MM.1S (cell line): ENCODE data around the gene SGSH.

Source experiments
- DNase-seq: peaks from one replicate; pipeline ENCODE4 v3.0.0-alpha.2; 2015
- H2AFZ ChIP-seq: fragments of 300-600 bp; sonication (generic); 2 replicates; pipeline ENCODE4 v1.6.0; 2016; ENCODE audit warnings: antibody characterized with exemption, low read length
- H3F3A ChIP-seq: fragments of 300-600 bp; sonication (generic); 2 replicates; pipeline ENCODE4 v1.6.1; 2016; ENCODE audit warnings: mild to moderate bottlenecking, antibody characterized with exemption, low read length, moderate library complexity, mixed read lengths; ENCODE audit not compliant: insufficient read depth
- H3K27ac ChIP-seq: fragments of 300-600 bp; sonication (generic); 2 replicates; pipeline ENCODE4 v1.5.1; 2016; ENCODE audit warnings: mild to moderate bottlenecking, low read length
- H3K27me3 ChIP-seq: fragments of 300-600 bp; sonication (generic); replicated peaks from 2 replicates; pipeline ENCODE4 v1.6.0; 2016; ENCODE audit warnings: low read length; ENCODE audit not compliant: insufficient read depth
- H3K36me3 ChIP-seq: fragments of 300-600 bp; sonication (generic); replicated peaks from 2 replicates; pipeline ENCODE4 v1.6.1; 2016; ENCODE audit warnings: mild to moderate bottlenecking, low read length, mixed read lengths; ENCODE audit not compliant: insufficient read depth
- H3K4me1 ChIP-seq: fragments of 300-600 bp; sonication (generic); 2 replicates; pipeline ENCODE4 v1.6.1; 2016; ENCODE audit warnings: low read length, mixed read lengths
- H3K4me2 ChIP-seq: fragments of 300-600 bp; sonication (generic); 2 replicates; pipeline ENCODE4 v1.6.0; 2016; ENCODE audit warnings: low read depth, low read length
- H3K4me3 ChIP-seq: fragments of 300-600 bp; sonication (generic); 2 replicates; pipeline ENCODE4 v1.5.1; 2016; ENCODE audit warnings: low read length, mixed read lengths
- H3K79me2 ChIP-seq: fragments of 300-600 bp; sonication (generic); 2 replicates; pipeline ENCODE4 v1.6.1; 2016; ENCODE audit warnings: mixed run types, low read length, mixed read lengths
- H3K9ac ChIP-seq: fragments of 300-600 bp; sonication (generic); 2 replicates; pipeline ENCODE4 v1.6.1; 2016; ENCODE audit warnings: low read length, mixed read lengths
- H3K9me2 ChIP-seq: fragments of 300-600 bp; sonication (generic); replicated peaks from 2 replicates; pipeline ENCODE4 v1.6.1; 2016; ENCODE audit warnings: mild to moderate bottlenecking, low read length, mixed read lengths; ENCODE audit not compliant: insufficient read depth
- H3K9me3 ChIP-seq: fragments of 300-600 bp; sonication (generic); replicated peaks from 2 replicates; pipeline ENCODE4 v1.6.1; 2016; ENCODE audit warnings: mild to moderate bottlenecking, low read length, mixed read lengths; ENCODE audit not compliant: insufficient read depth
- H4K20me1 ChIP-seq: fragments of 300-600 bp; sonication (generic); 2 replicates; pipeline ENCODE4 v1.6.1; 2016; ENCODE audit warnings: mild to moderate bottlenecking, low read length, moderate library complexity, mixed read lengths; ENCODE audit not compliant: insufficient read depth
- EZH2 ChIP-seq: fragments of 300-600 bp; sonication (generic); optimal IDR thresholded peaks from 2 replicates; pipeline ENCODE3; 2017; ENCODE audit warnings: low read depth, mild to moderate bottlenecking, antibody characterized with exemption, low read length, mixed read lengths
- EZH2phosphoT487 ChIP-seq: fragments of 300-600 bp; sonication (generic); IDR thresholded peaks from 2 replicates; pipeline ENCODE4 v1.6.1; 2018; ENCODE audit warnings: antibody characterized with exemption, low read length
- TF ChIP-seq, protein P1 (sequence below): fragments of 300-600 bp; sonication (generic); IDR thresholded peaks from 2 replicates; pipeline ENCODE4 v1.5.1; 2016; ENCODE audit warnings: antibody characterized with exemption, low read length, mixed read lengths

SGSH gene

DNA sequence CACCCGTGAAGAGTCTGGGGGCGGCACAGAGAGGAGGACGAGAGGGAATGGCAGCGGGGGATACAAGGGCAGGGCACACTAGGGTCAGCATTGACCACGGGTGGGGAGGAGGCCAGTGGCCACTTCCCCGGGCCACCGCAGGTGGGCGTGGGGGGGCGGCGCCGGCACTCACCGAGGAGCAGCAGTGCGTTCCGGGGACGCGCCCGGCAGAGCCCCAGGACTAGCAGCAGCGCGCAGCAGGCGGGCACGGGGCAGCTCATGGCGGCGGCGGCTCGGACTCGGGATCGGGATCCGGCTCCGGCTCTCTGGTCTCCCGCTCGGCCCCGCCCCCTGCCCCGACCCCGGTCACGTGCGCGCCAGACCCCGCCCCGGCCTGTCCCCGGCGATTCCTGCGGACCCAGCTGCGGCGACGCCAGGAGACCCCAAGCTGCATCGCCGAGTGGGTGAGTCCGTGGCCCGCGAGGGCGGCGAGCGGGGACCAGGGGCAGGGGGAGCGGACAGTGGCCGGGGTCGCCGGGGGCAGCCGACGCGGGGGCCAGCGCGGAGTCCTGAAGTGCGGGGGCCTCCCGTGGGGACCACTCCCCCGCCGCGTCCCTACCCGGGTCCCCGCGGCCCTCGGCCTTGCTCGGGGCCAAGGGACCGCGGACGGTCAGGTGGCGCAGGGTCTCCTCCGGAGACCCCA lies at the start of gene SGSH, which contains the start of gene SLC26A11:
SGSH (minus strand) TSS at position 280 of the 682 bp plus-strand sequence; CDS start at position 260, 20 bp downstream.
SLC26A11 (plus strand) TSS at position 374 of the 682 bp plus-strand sequence. CDS start 1,134 bp downstream, outside the sequence.
- Histone ChIP-seq H2AFZ (peak within 1 kb of the TSS; percentile 89), H3K9me2 (no peaks in the 10 kb centered on the region), H3K4me3 (peak within 1 kb of the TSS; percentile 97), H3K4me2 (peak within 1 kb of the TSS; percentile 91), H3K4me1 (peaks cover 7% of the 10 kb centered on the region), H3K79me2 (peaks cover 32% of the 10 kb centered on the region), H3K27ac (peak within 1 kb of the TSS; percentile 87), H3K9me3 (no peaks in the 10 kb centered on the region), H3F3A (peaks cover 10% of the 10 kb centered on the region), H4K20me1 (no peaks in the 10 kb centered on the region), H3K9ac (peak within 1 kb of the TSS; percentile 92), H3K27me3 (no peaks in the 10 kb centered on the region), H3K36me3 (no peaks in the 10 kb centered on the region)
- peak; percentile 59 for DNase-seq
- TF ChIP-seq EZH2phosphoT487: no peak
- TF ChIP-seq, protein P1, sequence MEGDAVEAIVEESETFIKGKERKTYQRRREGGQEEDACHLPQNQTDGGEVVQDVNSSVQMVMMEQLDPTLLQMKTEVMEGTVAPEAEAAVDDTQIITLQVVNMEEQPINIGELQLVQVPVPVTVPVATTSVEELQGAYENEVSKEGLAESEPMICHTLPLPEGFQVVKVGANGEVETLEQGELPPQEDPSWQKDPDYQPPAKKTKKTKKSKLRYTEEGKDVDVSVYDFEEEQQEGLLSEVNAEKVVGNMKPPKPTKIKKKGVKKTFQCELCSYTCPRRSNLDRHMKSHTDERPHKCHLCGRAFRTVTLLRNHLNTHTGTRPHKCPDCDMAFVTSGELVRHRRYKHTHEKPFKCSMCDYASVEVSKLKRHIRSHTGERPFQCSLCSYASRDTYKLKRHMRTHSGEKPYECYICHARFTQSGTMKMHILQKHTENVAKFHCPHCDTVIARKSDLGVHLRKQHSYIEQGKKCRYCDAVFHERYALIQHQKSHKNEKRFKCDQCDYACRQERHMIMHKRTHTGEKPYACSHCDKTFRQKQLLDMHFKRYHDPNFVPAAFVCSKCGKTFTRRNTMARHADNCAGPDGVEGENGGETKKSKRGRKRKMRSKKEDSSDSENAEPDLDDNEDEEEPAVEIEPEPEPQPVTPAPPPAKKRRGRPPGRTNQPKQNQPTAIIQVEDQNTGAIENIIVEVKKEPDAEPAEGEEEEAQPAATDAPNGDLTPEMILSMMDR: no peak
- TF ChIP-seq EZH2: no peak

DNA sequence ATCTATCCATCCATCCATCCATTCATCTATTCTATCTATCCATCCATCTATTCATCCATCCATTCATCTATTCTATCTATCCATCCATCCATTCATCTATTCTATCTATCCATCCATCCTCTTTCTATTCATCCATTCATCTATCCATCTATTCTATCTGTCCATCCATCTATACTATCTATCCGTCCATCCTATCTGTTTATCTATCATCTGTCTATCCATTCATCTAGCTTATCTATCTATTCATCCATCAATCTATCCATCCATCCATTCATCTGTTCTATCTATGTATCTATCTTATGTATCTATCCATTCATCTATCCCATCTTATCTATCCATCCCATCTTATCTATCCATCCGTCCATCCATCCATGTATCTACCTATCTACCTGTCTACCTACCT lies 49.3 kb upstream of the SGSH start:
- Histone ChIP-seq H3K9me3 (no peaks in the 10 kb centered on the region), H3K9ac (no peak overlapping the region), H3K27me3 (no peaks in the 10 kb centered on the region), H3F3A (no peaks in the 10 kb centered on the region), H3K4me3 (no peak overlapping the region), H3K36me3 (peaks cover 5% of the 10 kb centered on the region; the same call in 1 of the 2 replicates), H3K4me1 (no peaks in the 10 kb centered on the region), H3K27ac (no peak overlapping the region), H2AFZ (no peak overlapping the region), H3K4me2 (no peak overlapping the region), H4K20me1 (no peaks in the 10 kb centered on the region), H3K9me2 (no peaks in the 10 kb centered on the region), H3K79me2 (peaks cover 32% of the 10 kb centered on the region)
- DNase-seq: no peak
- TF ChIP-seq EZH2phosphoT487 (no peak), EZH2 (no peak)
- TF ChIP-seq, protein P1: no peak

DNA sequence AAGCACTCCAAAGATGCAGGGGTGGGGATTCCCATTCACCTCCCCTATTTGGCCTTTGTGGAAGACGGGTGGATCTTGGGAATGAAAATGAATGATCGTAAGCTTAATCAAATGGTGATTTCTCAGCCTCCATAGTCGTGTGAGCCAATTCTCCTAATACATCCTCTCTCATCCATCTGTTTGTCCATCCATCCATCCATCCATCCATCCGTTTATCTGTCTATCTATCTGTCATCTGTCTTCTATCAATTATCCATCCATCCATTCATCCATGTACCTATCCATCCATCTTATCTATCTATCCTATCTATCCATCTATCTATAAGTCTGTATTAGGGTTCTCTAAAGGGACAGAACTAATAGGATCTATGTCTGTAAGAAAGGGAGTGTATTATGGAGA lies 48.3 kb upstream of the SGSH start:
- no peaks in the 10 kb centered on the region for H3K9me2 ChIP-seq

More for the DNA sequence above, 48.3 kb upstream of the SGSH start:
- Histone ChIP-seq H3F3A (peaks cover 5% of the 10 kb centered on the region; the same call in 1 of the 2 replicates), H3K4me2 (no peak overlapping the region), H3K27me3 (no peaks in the 10 kb centered on the region), H3K4me3 (no peak overlapping the region), H3K4me1 (no peaks in the 10 kb centered on the region), H3K9me3 (no peaks in the 10 kb centered on the region), H3K27ac (no peak overlapping the region), H3K79me2 (peaks cover 42% of the 10 kb centered on the region), H4K20me1 (no peaks in the 10 kb centered on the region), H3K36me3 (peaks cover 5% of the 10 kb centered on the region; the same call in 1 of the 2 replicates), H3K9ac (no peak overlapping the region), H2AFZ (no peak overlapping the region)
- TF ChIP-seq EZH2 (no peak), EZH2phosphoT487 (no peak)
- TF ChIP-seq, protein P1: no peak
- no peak for DNase-seq
